ENCODE data around the gene TRMT10B. TPM values are rescaled to one million over a fixed set of nuclear protein-coding genes. Genes with fewer than 3 reads are reported as not detected.

Gene TRMT10B
- total and polyA plus RNA-seq, 10 of the 15 experiments (the other 5 are each of a cell fraction or from before 2014, with no cell fraction given) = 3.7 to 11.7 (median 6.8) TPM

DNA sequence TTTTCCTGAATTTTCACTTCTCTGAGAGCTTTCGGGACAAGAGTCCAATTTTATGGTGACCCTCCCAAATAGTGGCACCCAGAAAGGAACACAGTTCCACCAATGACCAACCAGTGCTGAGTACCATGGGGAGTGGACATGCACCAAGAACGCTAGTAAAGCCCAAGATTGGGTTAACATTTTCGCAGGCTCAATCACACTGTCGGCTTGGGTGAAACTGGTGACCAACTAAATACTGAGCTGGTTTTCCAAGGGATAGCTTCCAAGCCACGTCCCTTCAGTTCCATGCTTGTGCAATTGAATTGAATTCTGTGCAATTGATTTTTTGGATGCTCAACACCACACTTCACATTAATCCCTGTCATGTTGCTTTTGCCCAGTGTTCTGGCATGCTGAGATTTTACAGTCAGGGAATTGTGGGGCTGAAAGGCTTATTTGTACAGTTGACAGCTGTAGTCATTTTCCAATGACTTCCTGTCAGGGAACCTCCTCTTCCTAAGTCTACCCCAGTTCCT lies 37.6 kb upstream of the TRMT10B start:
- no peaks in the 10 kb centered on the region for H3K79me2 ChIP-seq (ENCODE audit: control insufficient read depth, insufficient read depth, low read length)
- FAIRE-seq (no peak), DNase-seq (ENCODE audit: low read depth, low spot score) (no peak), ATAC-seq (no peak)
- ChIA-PET SMC1A (ENCODE audit: uncharacterized antibody, unreplicated experiment) (interaction anchor here (0.6 to 1.3 kb wide), 2 partner anchors 16 to 18 kb away, joined by 3 read pairs; no protein-coding TSS in a partner anchor), RAD21 (ENCODE audit: unreplicated experiment) (no interaction called here), POLR2A (interaction anchor here (0.6 to 1.1 kb wide), 2 partner anchors 9 to 40 kb away, joined by 3 read pairs; no protein-coding TSS in a partner anchor), CTCF (no interaction called here)
- H3K9ac ChIP-seq (ENCODE audit: control insufficient read depth, insufficient read depth, low read length) = no peak overlapping the region
- no peak overlapping the region for H3K4me2 ChIP-seq (ENCODE audit: control insufficient read depth, insufficient read depth)
- H2AFZ ChIP-seq (ENCODE audit: control insufficient read depth, low read depth, low read length) = no peak overlapping the region
- TF ChIP-seq SREBF1 (IDR thresholded peaks at IDR 0.05; ENCODE audit: low read length) = no peak
- WGBS (ENCODE audit: insufficient coverage, insufficient replicate concordance, low lambda C conversion rate, missing lambda C conversion rate) = 36% methylated on average over 5 of the region's 5 CpGs
- no peak overlapping the region for H3K27ac ChIP-seq (ENCODE audit: control insufficient read depth, insufficient read depth)
- intact Hi-C loops (cut with micrococcal nuclease; ENCODE audit: unreplicated experiment) = no loop called here
- H3K4me3 ChIP-seq = no peak overlapping the region
- no peaks in the 10 kb centered on the region for H3K4me1 ChIP-seq (ENCODE audit: control insufficient read depth, insufficient read depth, low read length)
- in situ Hi-C loops (cut with MboI) = no loop called here
- H3K36me3 ChIP-seq (ENCODE audit: control insufficient read depth in 2 of 2, insufficient read depth in 2 of 2, low read length in 1 of 2) = no peaks in the 10 kb centered on the region
- H3K9me3 ChIP-seq (replicated peaks; ENCODE audit: control insufficient read depth, insufficient read depth, low read length) = no peaks in the 10 kb centered on the region
- no TSS peak for BruUV-seq (replicated peaks)
- no peaks in the 10 kb centered on the region for H4K20me1 ChIP-seq (ENCODE audit: control insufficient read depth, insufficient read depth)
- 0 out of 4 replicates have a peak, but pooled peaks cover 0 to 3% of the 10 kb centered on the region in 2 experiments for H3K27me3 ChIP-seq (replicated peaks in 1 of 2; ENCODE audit: control insufficient read depth in 2 of 2, insufficient read depth in 2 of 2, low read length in 1 of 2)

DNA sequence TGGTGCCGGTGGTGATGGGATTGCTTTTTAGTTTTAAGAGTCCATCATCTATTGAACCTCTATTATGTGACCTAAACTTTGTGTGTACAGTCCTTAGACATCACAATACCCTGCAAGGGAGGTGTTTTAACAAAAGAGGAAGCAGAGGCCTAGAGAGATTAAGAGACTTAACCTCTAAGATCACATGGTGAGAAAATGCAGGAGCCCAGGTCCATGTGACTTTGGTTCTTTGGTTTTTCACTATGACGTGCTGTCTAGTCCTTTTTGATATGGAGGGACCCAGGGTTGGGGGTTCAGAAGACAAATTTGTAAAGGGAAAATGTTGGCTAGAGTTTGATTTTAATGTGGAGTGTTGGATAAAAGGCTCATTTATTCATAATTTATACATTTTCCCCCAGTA lies 34.1 kb upstream of the TRMT10B start:
- no peak for FAIRE-seq
- ChIA-PET POLR2A (no interaction called here), SMC1A (ENCODE audit: uncharacterized antibody, unreplicated experiment) (no interaction called here), CTCF (no interaction called here), RAD21 (ENCODE audit: unreplicated experiment) (no interaction called here)
- no peak for DNase-seq (ENCODE audit: low read depth, low spot score)
- 29% methylated on average over 2 of the region's 2 CpGs for WGBS (ENCODE audit: insufficient coverage, insufficient replicate concordance, low lambda C conversion rate, missing lambda C conversion rate)
- Histone ChIP-seq H4K20me1 (ENCODE audit: control insufficient read depth, insufficient read depth) (no peaks in the 10 kb centered on the region), H3K9me3 (replicated peaks; ENCODE audit: control insufficient read depth, insufficient read depth, low read length) (no peaks in the 10 kb centered on the region), H3K36me3 (ENCODE audit: control insufficient read depth in 2 of 2, insufficient read depth in 2 of 2, low read length in 1 of 2) (no peaks in the 10 kb centered on the region), H3K4me3 (no peak overlapping the region), H3K27me3 (replicated peaks in 1 of 2; ENCODE audit: control insufficient read depth in 2 of 2, insufficient read depth in 2 of 2, low read length in 1 of 2) (0 out of 4 replicates have a peak, but pooled peaks cover 0 to 3% of the 10 kb centered on the region in 2 experiments), H3K27ac (ENCODE audit: control insufficient read depth, insufficient read depth) (no peak overlapping the region), H3K4me1 (ENCODE audit: control insufficient read depth, insufficient read depth, low read length) (no peaks in the 10 kb centered on the region), H2AFZ (ENCODE audit: control insufficient read depth, low read depth, low read length) (no peak overlapping the region), H3K79me2 (ENCODE audit: control insufficient read depth, insufficient read depth, low read length) (no peaks in the 10 kb centered on the region), H3K4me2 (ENCODE audit: control insufficient read depth, insufficient read depth) (no peak overlapping the region), H3K9ac (ENCODE audit: control insufficient read depth, insufficient read depth, low read length) (no peak overlapping the region)
- BruUV-seq (replicated peaks) = no TSS peak
- ATAC-seq = peak; percentile 62
- intact Hi-C loops (cut with micrococcal nuclease; ENCODE audit: unreplicated experiment) = no loop called here
- in situ Hi-C loops (cut with MboI) = no loop called here
- TF ChIP-seq, protein P1, sequence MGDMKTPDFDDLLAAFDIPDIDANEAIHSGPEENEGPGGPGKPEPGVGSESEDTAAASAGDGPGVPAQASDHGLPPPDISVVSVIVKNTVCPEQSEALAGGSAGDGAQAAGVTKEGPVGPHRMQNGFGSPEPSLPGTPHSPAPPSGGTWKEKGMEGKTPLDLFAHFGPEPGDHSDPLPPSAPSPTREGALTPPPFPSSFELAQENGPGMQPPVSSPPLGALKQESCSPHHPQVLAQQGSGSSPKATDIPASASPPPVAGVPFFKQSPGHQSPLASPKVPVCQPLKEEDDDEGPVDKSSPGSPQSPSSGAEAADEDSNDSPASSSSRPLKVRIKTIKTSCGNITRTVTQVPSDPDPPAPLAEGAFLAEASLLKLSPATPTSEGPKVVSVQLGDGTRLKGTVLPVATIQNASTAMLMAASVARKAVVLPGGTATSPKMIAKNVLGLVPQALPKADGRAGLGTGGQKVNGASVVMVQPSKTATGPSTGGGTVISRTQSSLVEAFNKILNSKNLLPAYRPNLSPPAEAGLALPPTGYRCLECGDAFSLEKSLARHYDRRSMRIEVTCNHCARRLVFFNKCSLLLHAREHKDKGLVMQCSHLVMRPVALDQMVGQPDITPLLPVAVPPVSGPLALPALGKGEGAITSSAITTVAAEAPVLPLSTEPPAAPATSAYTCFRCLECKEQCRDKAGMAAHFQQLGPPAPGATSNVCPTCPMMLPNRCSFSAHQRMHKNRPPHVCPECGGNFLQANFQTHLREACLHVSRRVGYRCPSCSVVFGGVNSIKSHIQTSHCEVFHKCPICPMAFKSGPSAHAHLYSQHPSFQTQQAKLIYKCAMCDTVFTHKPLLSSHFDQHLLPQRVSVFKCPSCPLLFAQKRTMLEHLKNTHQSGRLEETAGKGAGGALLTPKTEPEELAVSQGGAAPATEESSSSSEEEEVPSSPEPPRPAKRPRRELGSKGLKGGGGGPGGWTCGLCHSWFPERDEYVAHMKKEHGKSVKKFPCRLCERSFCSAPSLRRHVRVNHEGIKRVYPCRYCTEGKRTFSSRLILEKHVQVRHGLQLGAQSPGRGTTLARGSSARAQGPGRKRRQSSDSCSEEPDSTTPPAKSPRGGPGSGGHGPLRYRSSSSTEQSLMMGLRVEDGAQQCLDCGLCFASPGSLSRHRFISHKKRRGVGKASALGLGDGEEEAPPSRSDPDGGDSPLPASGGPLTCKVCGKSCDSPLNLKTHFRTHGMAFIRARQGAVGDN (IDR thresholded peaks at IDR 0.05) = peak; percentile 53; the same call in 1 of the 2 replicates
- TF ChIP-seq DPF2 (IDR thresholded peaks at IDR 0.05) = no peak
- TF ChIP-seq, protein P2, sequence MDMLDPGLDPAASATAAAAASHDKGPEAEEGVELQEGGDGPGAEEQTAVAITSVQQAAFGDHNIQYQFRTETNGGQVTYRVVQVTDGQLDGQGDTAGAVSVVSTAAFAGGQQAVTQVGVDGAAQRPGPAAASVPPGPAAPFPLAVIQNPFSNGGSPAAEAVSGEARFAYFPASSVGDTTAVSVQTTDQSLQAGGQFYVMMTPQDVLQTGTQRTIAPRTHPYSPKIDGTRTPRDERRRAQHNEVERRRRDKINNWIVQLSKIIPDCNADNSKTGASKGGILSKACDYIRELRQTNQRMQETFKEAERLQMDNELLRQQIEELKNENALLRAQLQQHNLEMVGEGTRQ (IDR thresholded peaks at IDR 0.05; ENCODE audit: borderline replicate concordance, low read depth, low read length) = peak; percentile 40; the same call in 1 of the 2 replicates
- no peak for TF ChIP-seq EED (IDR thresholded peaks at IDR 0.05; ENCODE audit: low read depth)
- TF ChIP-seq, protein P3, sequence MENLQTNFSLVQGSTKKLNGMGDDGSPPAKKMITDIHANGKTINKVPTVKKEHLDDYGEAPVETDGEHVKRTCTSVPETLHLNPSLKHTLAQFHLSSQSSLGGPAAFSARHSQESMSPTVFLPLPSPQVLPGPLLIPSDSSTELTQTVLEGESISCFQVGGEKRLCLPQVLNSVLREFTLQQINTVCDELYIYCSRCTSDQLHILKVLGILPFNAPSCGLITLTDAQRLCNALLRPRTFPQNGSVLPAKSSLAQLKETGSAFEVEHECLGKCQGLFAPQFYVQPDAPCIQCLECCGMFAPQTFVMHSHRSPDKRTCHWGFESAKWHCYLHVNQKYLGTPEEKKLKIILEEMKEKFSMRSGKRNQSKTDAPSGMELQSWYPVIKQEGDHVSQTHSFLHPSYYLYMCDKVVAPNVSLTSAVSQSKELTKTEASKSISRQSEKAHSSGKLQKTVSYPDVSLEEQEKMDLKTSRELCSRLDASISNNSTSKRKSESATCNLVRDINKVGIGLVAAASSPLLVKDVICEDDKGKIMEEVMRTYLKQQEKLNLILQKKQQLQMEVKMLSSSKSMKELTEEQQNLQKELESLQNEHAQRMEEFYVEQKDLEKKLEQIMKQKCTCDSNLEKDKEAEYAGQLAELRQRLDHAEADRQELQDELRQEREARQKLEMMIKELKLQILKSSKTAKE (IDR thresholded peaks at IDR 0.05; ENCODE audit: low read depth, poor library complexity, severe bottlenecking) = peak; percentile 66
- TF ChIP-seq, protein P4, sequence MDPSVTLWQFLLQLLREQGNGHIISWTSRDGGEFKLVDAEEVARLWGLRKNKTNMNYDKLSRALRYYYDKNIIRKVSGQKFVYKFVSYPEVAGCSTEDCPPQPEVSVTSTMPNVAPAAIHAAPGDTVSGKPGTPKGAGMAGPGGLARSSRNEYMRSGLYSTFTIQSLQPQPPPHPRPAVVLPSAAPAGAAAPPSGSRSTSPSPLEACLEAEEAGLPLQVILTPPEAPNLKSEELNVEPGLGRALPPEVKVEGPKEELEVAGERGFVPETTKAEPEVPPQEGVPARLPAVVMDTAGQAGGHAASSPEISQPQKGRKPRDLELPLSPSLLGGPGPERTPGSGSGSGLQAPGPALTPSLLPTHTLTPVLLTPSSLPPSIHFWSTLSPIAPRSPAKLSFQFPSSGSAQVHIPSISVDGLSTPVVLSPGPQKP (IDR thresholded peaks at IDR 0.05; ENCODE audit: low read depth, low read length) = no peak
- no peak for TF ChIP-seq BCL11A (IDR thresholded peaks at IDR 0.05; ENCODE audit: low read depth, low read length)
- no peak for TF ChIP-seq MYB (IDR thresholded peaks at IDR 0.05; ENCODE audit: borderline replicate concordance, low read depth, low read length)
